ENCODE measurements around the gene CACHD1. TPM values are rescaled to one million over a fixed set of nuclear protein-coding genes. Genes with fewer than 3 reads are reported as not detected.
A peak's percentile ranks its signal among the peaks of the same experiment; 100 is the strongest.
"Not testable (repeated sequence)": the region's sequence is repeated elsewhere in the genome, so short reads cannot be mapped to it uniquely, and the experiment has no call there.

Gene CACHD1
- total RNA-seq, 1 donor from 2014 or later = 0.23 TPM

- DNase-seq = no peak
- H3K36me3 Mint-ChIP-seq (ENCODE audit: low read depth) = no peaks in the 10 kb centered on the region
- H3K9me3 Mint-ChIP-seq = no peaks in the 10 kb centered on the region
- peaks cover 19% of the 10 kb centered on the region for H3K27me3 Mint-ChIP-seq
- H3K4me1 Mint-ChIP-seq = no peaks in the 10 kb centered on the region
- intact Hi-C loops (cut with micrococcal nuclease) = no loop called here
- no peak overlapping the region for H3K27ac Mint-ChIP-seq
- H3K4me3 Mint-ChIP-seq = no peak overlapping the region
Observed at GRCh38 chr1:64495878-64496277, 25.9 kb downstream of the CACHD1 start.

- intact Hi-C loops (cut with micrococcal nuclease) = no loop called here
- H3K27ac Mint-ChIP-seq = no peak overlapping the region
Observed at GRCh38 chr1:64496606-64497005, 26.7 kb downstream of the CACHD1 start.

GRCh38 chr1:64497088-64497883 is 27.4 kb downstream of the CACHD1 start:
- H3K27me3 Mint-ChIP-seq = peaks cover 22% of the 10 kb centered on the region
- H3K9me3 Mint-ChIP-seq = no peaks in the 10 kb centered on the region
- H3K36me3 Mint-ChIP-seq (ENCODE audit: low read depth) = no peaks in the 10 kb centered on the region
- H3K4me1 Mint-ChIP-seq = no peaks in the 10 kb centered on the region
- no peak overlapping the region for H3K4me3 Mint-ChIP-seq
- no peak for DNase-seq
- no peak overlapping the region for H3K27ac Mint-ChIP-seq
- intact Hi-C loops (cut with micrococcal nuclease) = no loop called here

More at GRCh38 chr1:64496606-64497005, 26.7 kb downstream of the CACHD1 start:
- Mint-ChIP-seq H3K27me3 (peaks cover 19% of the 10 kb centered on the region), H3K4me1 (no peaks in the 10 kb centered on the region), H3K36me3 (ENCODE audit: low read depth) (no peaks in the 10 kb centered on the region), H3K9me3 (no peaks in the 10 kb centered on the region), H3K4me3 (no peak overlapping the region)
- no peak for DNase-seq

- H3K27me3 Mint-ChIP-seq = peaks cover 24% of the 10 kb centered on the region
- no peaks in the 10 kb centered on the region for H3K9me3 Mint-ChIP-seq
- no peaks in the 10 kb centered on the region for H3K4me1 Mint-ChIP-seq
- intact Hi-C loops (cut with micrococcal nuclease) = no loop called here
- no peak overlapping the region for H3K4me3 Mint-ChIP-seq
- no peaks in the 10 kb centered on the region for H3K36me3 Mint-ChIP-seq (ENCODE audit: low read depth)
- no peak overlapping the region for H3K27ac Mint-ChIP-seq
- DNase-seq = no peak
Observed at GRCh38 chr1:64498325-64498724, 28.4 kb downstream of the CACHD1 start.

GRCh38 chr1:64499011-64499410 is 29.1 kb downstream of the CACHD1 start:
- peaks cover 23% of the 10 kb centered on the region for H3K27me3 Mint-ChIP-seq
- DNase-seq = peak; percentile 26
- H3K4me1 Mint-ChIP-seq = no peaks in the 10 kb centered on the region
- H3K4me3 Mint-ChIP-seq = no peak overlapping the region
- H3K36me3 Mint-ChIP-seq (ENCODE audit: low read depth) = no peaks in the 10 kb centered on the region
- no peak overlapping the region for H3K27ac Mint-ChIP-seq
- intact Hi-C loops (cut with micrococcal nuclease) = no loop called here
- H3K9me3 Mint-ChIP-seq = no peaks in the 10 kb centered on the region

- Mint-ChIP-seq H3K27me3 (peaks cover 23% of the 10 kb centered on the region), H3K9me3 (no peaks in the 10 kb centered on the region), H3K36me3 (ENCODE audit: low read depth) (no peaks in the 10 kb centered on the region), H3K4me3 (no peak overlapping the region), H3K27ac (no peak overlapping the region), H3K4me1 (peaks cover 4% of the 10 kb centered on the region)
- intact Hi-C loops (cut with micrococcal nuclease) = no loop called here
- DNase-seq = peak; percentile 58
Observed at GRCh38 chr1:64499966-64500365, 30.0 kb downstream of the CACHD1 start.

GRCh38 chr1:64502083-64502482 is 32.2 kb downstream of the CACHD1 start:
- Mint-ChIP-seq H3K27ac (no peak overlapping the region), H3K4me1 (peaks cover 11% of the 10 kb centered on the region), H3K4me3 (no peak overlapping the region), H3K36me3 (ENCODE audit: low read depth) (no peaks in the 10 kb centered on the region), H3K9me3 (no peaks in the 10 kb centered on the region), H3K27me3 (peaks cover 26% of the 10 kb centered on the region)
- intact Hi-C loops (cut with micrococcal nuclease) = no loop called here
- DNase-seq = no peak

- no peak overlapping the region for H3K27ac Mint-ChIP-seq
- no peak for DNase-seq
- H3K36me3 Mint-ChIP-seq (ENCODE audit: low read depth) = no peaks in the 10 kb centered on the region
- H3K27me3 Mint-ChIP-seq = peaks cover 28% of the 10 kb centered on the region
- H3K4me3 Mint-ChIP-seq = no peak overlapping the region
- peaks cover 11% of the 10 kb centered on the region for H3K4me1 Mint-ChIP-seq
- intact Hi-C loops (cut with micrococcal nuclease) = no loop called here
- no peaks in the 10 kb centered on the region for H3K9me3 Mint-ChIP-seq
Observed at GRCh38 chr1:64502931-64503330, 33.0 kb downstream of the CACHD1 start.

- Mint-ChIP-seq H3K4me3 (peak overlapping the region; percentile 82), H3K4me1 (peaks cover 11% of the 10 kb centered on the region), H3K36me3 (ENCODE audit: low read depth) (no peaks in the 10 kb centered on the region), H3K27me3 (peaks cover 27% of the 10 kb centered on the region), H3K9me3 (no peaks in the 10 kb centered on the region), H3K27ac (peak overlapping the region; percentile 48)
- peak; percentile 74 for DNase-seq
- intact Hi-C loops (cut with micrococcal nuclease) = no loop called here
Observed at GRCh38 chr1:64505232-64505943, 35.5 kb downstream of the CACHD1 start.

- Mint-ChIP-seq H3K27me3 (peaks cover 27% of the 10 kb centered on the region), H3K4me3 (peak overlapping the region; percentile 82)
- intact Hi-C loops (cut with micrococcal nuclease) = no loop called here
Observed at GRCh38 chr1:64505944-64506655, 36.2 kb downstream of the CACHD1 start.

GRCh38 chr1:64508629-64509028 is 38.7 kb downstream of the CACHD1 start:
- H3K27me3 Mint-ChIP-seq = peaks cover 19% of the 10 kb centered on the region
- H3K4me3 Mint-ChIP-seq = no peak overlapping the region
- H3K4me1 Mint-ChIP-seq = peaks cover 11% of the 10 kb centered on the region
- no peak for DNase-seq
- H3K9me3 Mint-ChIP-seq = no peaks in the 10 kb centered on the region
- intact Hi-C loops (cut with micrococcal nuclease) = no loop called here
- H3K36me3 Mint-ChIP-seq (ENCODE audit: low read depth) = no peaks in the 10 kb centered on the region
- no peak overlapping the region for H3K27ac Mint-ChIP-seq

More at GRCh38 chr1:64505944-64506655, 36.2 kb downstream of the CACHD1 start:
- peak; percentile 68 for DNase-seq
- Mint-ChIP-seq H3K36me3 (ENCODE audit: low read depth) (no peaks in the 10 kb centered on the region), H3K9me3 (no peaks in the 10 kb centered on the region), H3K27ac (peak overlapping the region; percentile 48), H3K4me1 (peaks cover 11% of the 10 kb centered on the region)

GRCh38 chr1:64511044-64511443 is 41.1 kb downstream of the CACHD1 start:
- Mint-ChIP-seq H3K36me3 (ENCODE audit: low read depth) (no peaks in the 10 kb centered on the region), H3K27me3 (peaks cover 15% of the 10 kb centered on the region), H3K9me3 (no peaks in the 10 kb centered on the region), H3K27ac (no peak overlapping the region), H3K4me3 (no peak overlapping the region), H3K4me1 (peaks cover 3% of the 10 kb centered on the region)
- intact Hi-C loops (cut with micrococcal nuclease) = no loop called here
- DNase-seq = no peak

- intact Hi-C loops (cut with micrococcal nuclease); H3K36me3 Mint-ChIP-seq (ENCODE audit: low read depth); H3K4me3 Mint-ChIP-seq; H3K9me3 Mint-ChIP-seq; H3K4me1 Mint-ChIP-seq; H3K27ac Mint-ChIP-seq; DNase-seq: not testable (repeated sequence)
- H3K27me3 Mint-ChIP-seq = peaks cover 12% of the 10 kb centered on the region
Observed at GRCh38 chr1:64512206-64512605, 42.3 kb downstream of the CACHD1 start.

GRCh38 chr1:64513545-64513944 is 43.6 kb downstream of the CACHD1 start:
- intact Hi-C loops (cut with micrococcal nuclease) = no loop called here
- Mint-ChIP-seq H3K9me3 (no peaks in the 10 kb centered on the region), H3K27me3 (peaks cover 8% of the 10 kb centered on the region), H3K36me3 (ENCODE audit: low read depth) (no peaks in the 10 kb centered on the region), H3K27ac (no peak overlapping the region), H3K4me1 (no peaks in the 10 kb centered on the region), H3K4me3 (no peak overlapping the region)
- no peak for DNase-seq
